Measurements from ENCODE around the gene CEP83. TPM values are rescaled to one million over a fixed set of nuclear protein-coding genes. Genes with fewer than 3 reads are reported as not detected.

CEP83 gene
- total and polyA plus RNA-seq, 4 experiments from 2014 or later, result 3.6 to 14.8 (median 8.9) TPM

DNA sequence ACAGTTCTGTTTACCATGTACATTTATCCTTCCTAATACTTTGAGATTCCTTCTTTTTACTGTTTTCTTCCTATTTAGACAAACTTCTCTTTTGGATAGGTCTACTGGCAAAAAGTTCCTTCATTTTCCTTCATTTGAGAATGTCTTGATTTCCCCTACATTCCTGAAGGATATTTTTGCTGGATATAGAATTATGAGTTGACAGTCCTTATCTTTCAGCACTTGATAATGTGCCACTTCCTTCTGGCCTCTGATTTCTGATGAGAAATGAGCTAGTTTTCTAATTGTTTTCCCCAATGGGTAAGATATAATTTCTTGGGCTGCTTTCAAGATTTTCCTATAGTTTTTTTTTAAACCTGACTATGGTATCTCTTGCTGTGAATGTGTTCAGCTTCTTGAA lies 75.6 kb downstream of the CEP83 start:
- CTCF ChIA-PET (ENCODE audit: partially characterized antibody), result no interaction called here

DNA sequence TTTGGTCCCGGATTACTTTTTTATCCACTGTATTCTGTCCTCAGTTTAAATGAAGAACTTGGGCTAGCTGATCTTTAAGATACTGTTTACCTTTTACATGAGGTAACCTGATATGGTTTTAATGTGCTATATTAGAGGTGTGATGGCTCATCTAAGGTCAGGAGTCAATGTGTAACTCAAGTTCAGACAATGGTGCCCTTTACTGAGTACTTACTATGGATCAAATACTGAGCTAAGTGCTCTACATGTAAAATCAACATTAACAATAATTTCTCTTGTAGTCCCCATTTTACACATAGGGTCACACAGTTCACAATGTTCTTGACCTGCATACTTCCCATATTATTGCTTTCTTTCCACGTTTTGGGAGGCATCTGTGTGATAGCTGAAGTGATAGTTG lies 79.2 kb downstream of the CEP83 start:
- Mint-ChIP-seq H3K27ac (no peak overlapping the region), H3K36me3 (peaks cover 23 to 37% of the 10 kb centered on the region in 2 donors), H3K9me3 (peaks cover 0 to 18% (median 15%) of the 10 kb centered on the region in 8 donors), H3K27me3 (no peaks in the 10 kb centered on the region), H3K4me1 (peaks cover 0 to 9% (median 2%) of the 10 kb centered on the region in 4 donors), H3K4me3 (no peak overlapping the region)
- peaks cover 6% of the 10 kb centered on the region for H3K36me3 ChIP-seq (ENCODE audit: insufficient read depth, low read length)
- H3K27ac ChIP-seq (ENCODE audit: low read depth, low read length), result no peak overlapping the region
- DNase-seq, result no peak
- no peak overlapping the region for H3K4me3 ChIP-seq (ENCODE audit: low read length in 2 of 2)
- H3K27me3 ChIP-seq (ENCODE audit: insufficient read depth, low read length), result no peaks in the 10 kb centered on the region
- ChIA-PET POLR2A (ENCODE audit: partially characterized antibody) (no interaction called here), CTCF (ENCODE audit: partially characterized antibody) (no interaction called here)
- no peaks in the 10 kb centered on the region for H3K9me3 ChIP-seq (ENCODE audit: control insufficient read depth in 1 of 2, low read length in 2 of 2)
- intact Hi-C loops (cut with micrococcal nuclease), result no loop called here
- no peaks in the 10 kb centered on the region for H3K4me1 ChIP-seq (ENCODE audit: insufficient read depth, low read length)

More for the DNA sequence above, 75.6 kb downstream of the CEP83 start:
- peaks cover 6% of the 10 kb centered on the region for H3K36me3 ChIP-seq (ENCODE audit: insufficient read depth, low read length)
- DNase-seq, result no peak
- H3K4me3 ChIP-seq (ENCODE audit: low read length in 2 of 2), result no peak overlapping the region
- peaks cover 4 to 24% (median 20%) of the 10 kb centered on the region in 8 donors for H3K9me3 Mint-ChIP-seq
- peaks cover 32 to 48% of the 10 kb centered on the region in 2 donors for H3K36me3 Mint-ChIP-seq
- H3K27me3 Mint-ChIP-seq, result no peaks in the 10 kb centered on the region
- peaks cover 0 to 9% (median 2%) of the 10 kb centered on the region in 4 donors for H3K4me1 Mint-ChIP-seq
- H3K27ac ChIP-seq (ENCODE audit: low read depth, low read length), result no peak overlapping the region
- no peaks in the 10 kb centered on the region for H3K4me1 ChIP-seq (ENCODE audit: insufficient read depth, low read length)
- no peak overlapping the region for H3K4me3 Mint-ChIP-seq
- H3K9me3 ChIP-seq (ENCODE audit: control insufficient read depth in 1 of 2, low read length in 2 of 2), result no peaks in the 10 kb centered on the region
- no peak overlapping the region for H3K27ac Mint-ChIP-seq
- no peaks in the 10 kb centered on the region for H3K27me3 ChIP-seq (ENCODE audit: insufficient read depth, low read length)
- intact Hi-C loops (cut with micrococcal nuclease), result no loop called here
- POLR2A ChIA-PET (ENCODE audit: partially characterized antibody), result no interaction called here

DNA sequence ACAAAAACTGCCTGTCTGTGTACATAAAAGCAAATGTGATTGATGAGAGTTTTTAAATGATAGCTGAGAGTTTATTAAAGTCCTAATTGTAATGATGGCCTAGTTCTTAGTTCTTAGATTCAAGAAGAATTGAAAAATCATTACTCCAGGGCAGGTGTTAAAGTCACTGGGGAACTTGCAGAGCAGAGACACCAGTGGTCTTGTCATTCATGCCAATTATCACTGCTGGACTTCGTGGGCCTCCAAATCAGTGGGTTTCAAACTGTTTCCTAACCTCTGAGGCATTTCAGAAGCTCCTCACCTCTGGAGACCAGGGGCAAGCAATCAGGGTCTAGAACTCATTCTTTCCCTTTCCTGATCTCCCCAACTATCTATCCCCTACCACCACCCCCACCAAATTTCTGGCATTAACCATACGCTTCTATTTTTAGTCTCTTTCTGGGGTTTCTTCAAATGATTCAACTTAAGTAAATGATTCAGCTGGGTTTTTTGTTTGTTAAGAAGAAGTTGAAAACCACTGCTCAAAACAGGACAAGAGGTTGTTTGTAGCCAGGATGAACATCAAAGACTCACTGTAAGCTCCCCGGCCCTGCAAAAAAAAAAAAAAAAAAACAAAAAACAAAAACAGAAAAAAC lies 80.1 kb downstream of the CEP83 start:
- CTCF ChIA-PET (ENCODE audit: partially characterized antibody), result interaction anchor here (0.6 kb wide), 1 partner anchor 34 kb away, joined by 3 read pairs; no protein-coding TSS in a partner anchor

DNA sequence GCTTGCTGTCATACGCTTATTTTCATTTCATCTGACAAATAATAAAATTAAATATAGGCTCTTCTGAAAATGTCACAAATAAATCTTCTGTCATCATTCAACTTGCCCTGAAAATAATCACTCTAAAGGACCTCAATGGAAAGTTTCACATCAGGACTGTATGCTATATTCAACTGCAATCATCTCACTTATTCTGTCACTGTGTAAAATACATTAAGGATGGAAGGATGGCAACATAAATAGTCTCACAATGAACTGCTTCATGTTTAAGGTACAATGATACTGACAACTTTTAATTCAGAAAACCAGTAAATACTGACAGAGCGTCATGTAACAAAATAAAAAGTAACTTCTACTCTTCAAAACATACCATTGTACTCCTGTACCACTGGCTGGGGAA lies 82.1 kb downstream of the CEP83 start:
- Histone ChIP-seq H3K4me1 (ENCODE audit: insufficient read depth, low read length) (no peaks in the 10 kb centered on the region), H3K27me3 (ENCODE audit: insufficient read depth, low read length) (no peaks in the 10 kb centered on the region), H3K36me3 (ENCODE audit: insufficient read depth, low read length) (no peaks in the 10 kb centered on the region), H3K27ac (ENCODE audit: low read depth, low read length) (no peak overlapping the region), H3K4me3 (ENCODE audit: low read length in 2 of 2) (no peak overlapping the region), H3K9me3 (ENCODE audit: control insufficient read depth in 1 of 2, low read length in 2 of 2) (no peaks in the 10 kb centered on the region)
- H3K27me3 Mint-ChIP-seq, result no peaks in the 10 kb centered on the region
- ChIA-PET POLR2A (ENCODE audit: partially characterized antibody) (no interaction called here), CTCF (ENCODE audit: partially characterized antibody) (no interaction called here)
- H3K27ac Mint-ChIP-seq, result peak overlapping the region in 1 of 7 donors; percentile 15
- H3K4me1 Mint-ChIP-seq, result peaks cover 0 to 9% (median 4%) of the 10 kb centered on the region in 4 donors
- H3K36me3 Mint-ChIP-seq, result peaks cover 10 to 21% of the 10 kb centered on the region in 2 donors
- H3K4me3 Mint-ChIP-seq, result no peak overlapping the region
- intact Hi-C loops (cut with micrococcal nuclease), result no loop called here
- no peaks in the 10 kb centered on the region for H3K9me3 Mint-ChIP-seq
- DNase-seq, result no peak

More for the DNA sequence above, 80.1 kb downstream of the CEP83 start:
- Mint-ChIP-seq H3K4me3 (no peak overlapping the region), H3K4me1 (peaks cover 0 to 9% (median 2%) of the 10 kb centered on the region in 4 donors), H3K27me3 (no peaks in the 10 kb centered on the region), H3K36me3 (peaks cover 14 to 35% of the 10 kb centered on the region in 2 donors), H3K27ac (peak overlapping the region in 1 of 7 donors; percentile 8), H3K9me3 (peaks cover 0 to 9% (median 7%) of the 10 kb centered on the region in 8 donors)
- no peaks in the 10 kb centered on the region for H3K4me1 ChIP-seq (ENCODE audit: insufficient read depth, low read length)
- H3K9me3 ChIP-seq (ENCODE audit: control insufficient read depth in 1 of 2, low read length in 2 of 2), result no peaks in the 10 kb centered on the region
- POLR2A ChIA-PET (ENCODE audit: partially characterized antibody), result no interaction called here
- H3K36me3 ChIP-seq (ENCODE audit: insufficient read depth, low read length), result no peaks in the 10 kb centered on the region
- H3K27ac ChIP-seq (ENCODE audit: low read depth, low read length), result no peak overlapping the region
- no peak for DNase-seq
- intact Hi-C loops (cut with micrococcal nuclease), result no loop called here
- no peaks in the 10 kb centered on the region for H3K27me3 ChIP-seq (ENCODE audit: insufficient read depth, low read length)
- H3K4me3 ChIP-seq (ENCODE audit: low read length in 2 of 2), result no peak overlapping the region

DNA sequence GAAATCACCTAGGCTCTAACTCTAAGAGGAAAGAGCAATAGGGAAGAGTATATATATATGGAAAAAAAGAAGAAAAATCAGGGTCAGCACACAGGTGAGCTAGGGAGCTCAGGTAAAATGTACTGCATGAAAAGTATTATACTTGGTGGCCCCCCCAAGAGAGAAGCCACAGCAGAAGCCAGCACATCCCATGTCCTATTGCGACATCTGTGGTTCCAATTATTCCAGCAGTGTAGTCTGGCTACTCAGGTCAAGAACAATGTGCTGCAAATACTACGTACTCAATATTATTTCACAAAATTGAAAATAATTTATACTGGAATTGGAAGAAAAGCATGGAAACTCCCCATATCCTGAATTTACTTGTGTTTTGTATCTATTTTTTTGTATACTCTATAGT lies 85.5 kb downstream of the CEP83 start:
- Histone ChIP-seq H3K27me3 (ENCODE audit: insufficient read depth, low read length) (no peaks in the 10 kb centered on the region), H3K4me3 (ENCODE audit: low read length in 2 of 2) (no peak overlapping the region), H3K9me3 (ENCODE audit: control insufficient read depth in 1 of 2, low read length in 2 of 2) (no peaks in the 10 kb centered on the region), H3K27ac (ENCODE audit: low read depth, low read length) (no peak overlapping the region), H3K36me3 (ENCODE audit: insufficient read depth, low read length) (no peaks in the 10 kb centered on the region), H3K4me1 (ENCODE audit: insufficient read depth, low read length) (no peaks in the 10 kb centered on the region)
- peaks cover 0 to 4% (median 2%) of the 10 kb centered on the region in 4 donors for H3K4me1 Mint-ChIP-seq
- H3K4me3 Mint-ChIP-seq, result no peak overlapping the region
- no peaks in the 10 kb centered on the region for H3K9me3 Mint-ChIP-seq
- CTCF ChIA-PET (ENCODE audit: partially characterized antibody), result no interaction called here
- peaks cover 9 to 18% of the 10 kb centered on the region in 2 donors for H3K36me3 Mint-ChIP-seq
- POLR2A ChIA-PET (ENCODE audit: partially characterized antibody), result no interaction called here
- no peaks in the 10 kb centered on the region for H3K27me3 Mint-ChIP-seq
- intact Hi-C loops (cut with micrococcal nuclease), result no loop called here
- peak overlapping the region in 1 of 7 donors; percentile 19 for H3K27ac Mint-ChIP-seq
- DNase-seq, result no peak

DNA sequence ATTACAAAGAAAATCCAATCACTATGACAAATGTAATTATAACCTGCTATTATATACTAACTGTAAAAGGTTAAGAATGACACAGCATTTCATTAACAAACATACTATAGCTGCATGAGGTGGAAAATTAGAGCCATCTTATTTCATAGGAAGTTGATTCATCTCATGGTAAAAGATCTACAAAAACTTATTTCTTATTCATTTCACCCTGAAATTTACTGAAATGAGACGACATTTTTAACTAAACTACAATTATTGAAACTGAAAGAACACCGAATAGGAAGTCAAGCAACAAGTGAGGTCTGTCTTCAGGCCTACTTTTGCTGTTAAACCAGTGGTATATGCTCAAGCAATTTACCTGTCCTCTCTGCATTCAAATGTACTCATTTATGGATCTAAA lies 87.2 kb downstream of the CEP83 start:
- ChIA-PET POLR2A (ENCODE audit: partially characterized antibody) (no interaction called here), CTCF (ENCODE audit: partially characterized antibody) (no interaction called here)
- H3K27ac ChIP-seq (ENCODE audit: low read depth, low read length), result no peak overlapping the region
- no peak for DNase-seq
- intact Hi-C loops (cut with micrococcal nuclease), result no loop called here
- H3K36me3 ChIP-seq (ENCODE audit: insufficient read depth, low read length), result no peaks in the 10 kb centered on the region
- H3K9me3 Mint-ChIP-seq, result no peaks in the 10 kb centered on the region
- peaks cover 0 to 5% (median 4%) of the 10 kb centered on the region in 4 donors for H3K4me1 Mint-ChIP-seq
- H3K27me3 ChIP-seq (ENCODE audit: insufficient read depth, low read length), result no peaks in the 10 kb centered on the region
- no peaks in the 10 kb centered on the region for H3K9me3 ChIP-seq (ENCODE audit: control insufficient read depth in 1 of 2, low read length in 2 of 2)
- no peaks in the 10 kb centered on the region for H3K27me3 Mint-ChIP-seq
- H3K4me1 ChIP-seq (ENCODE audit: insufficient read depth, low read length), result no peaks in the 10 kb centered on the region
- peak overlapping the region in 4 of 7 donors; percentile 3 to 51 (median 45) for H3K27ac Mint-ChIP-seq
- peak overlapping the region in 1 of 8 donors; percentile 30 for H3K4me3 Mint-ChIP-seq
- peaks cover 9 to 18% of the 10 kb centered on the region in 2 donors for H3K36me3 Mint-ChIP-seq
- H3K4me3 ChIP-seq (ENCODE audit: low read length in 2 of 2), result no peak overlapping the region

DNA sequence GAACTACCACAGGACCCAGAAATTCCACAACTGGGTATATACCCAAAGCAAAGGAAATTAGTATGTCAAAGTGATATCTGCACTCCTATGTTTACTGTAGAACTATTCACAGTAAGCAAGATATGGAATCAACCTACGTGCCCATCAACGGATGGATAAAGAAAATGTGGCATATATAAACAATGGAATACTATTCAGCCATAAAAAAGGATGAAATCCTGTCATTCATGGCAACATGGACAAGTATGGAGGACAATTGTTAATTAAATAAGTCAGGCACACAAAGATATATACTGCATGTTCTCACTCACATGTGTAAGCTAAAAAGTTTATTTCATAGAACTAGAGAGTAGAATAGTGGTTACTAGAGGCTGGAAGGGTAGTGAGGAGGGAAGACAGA lies 97.0 kb downstream of the CEP83 start:
- Mint-ChIP-seq H3K9me3 (peaks cover 0 to 45% (median 29%) of the 10 kb centered on the region in 8 donors), H3K4me3 (no peak overlapping the region), H3K36me3 (peaks cover 48 to 65% of the 10 kb centered on the region in 2 donors), H3K4me1 (peaks cover 0 to 1% (median under 1%) of the 10 kb centered on the region in 4 donors), H3K27me3 (no peaks in the 10 kb centered on the region), H3K27ac (no peak overlapping the region)
- Histone ChIP-seq H3K36me3 (ENCODE audit: insufficient read depth, low read length) (no peaks in the 10 kb centered on the region), H3K9me3 (ENCODE audit: control insufficient read depth in 1 of 2, low read length in 2 of 2) (peaks cover 0 to 12% of the 10 kb centered on the region in 2 donors), H3K27ac (ENCODE audit: low read depth, low read length) (no peak overlapping the region), H3K27me3 (ENCODE audit: insufficient read depth, low read length) (no peaks in the 10 kb centered on the region), H3K4me3 (ENCODE audit: low read length in 2 of 2) (no peak overlapping the region), H3K4me1 (ENCODE audit: insufficient read depth, low read length) (no peaks in the 10 kb centered on the region)
- POLR2A ChIA-PET (ENCODE audit: partially characterized antibody), result no interaction called here
- no peak for DNase-seq
- intact Hi-C loops (cut with micrococcal nuclease), result no loop called here
- CTCF ChIA-PET (ENCODE audit: partially characterized antibody), result no interaction called here
